NT2/D1 (cell line): Measurements from ENCODE around the gene NOL12.
A peak's percentile ranks its signal among the peaks of the same experiment; 100 is the strongest.

Experiments used
- DNase-seq: peaks from one replicate; pipeline ENCODE4 v3.0.0-alpha.2; 2011; ENCODE audit warnings: low read depth, low spot score
- H3K27me3 ChIP-seq: 2 replicates; pipeline ENCODE4 v1.6.0; 2011; ENCODE audit warnings: mild to moderate bottlenecking; ENCODE audit not compliant: insufficient read length, insufficient read depth
- H3K36me3 ChIP-seq: 2 replicates; pipeline ENCODE4 v1.6.1; 2011; ENCODE audit warnings: mild to moderate bottlenecking, low read length, mixed read lengths; ENCODE audit not compliant: insufficient read depth, insufficient read length
- H3K4me1 ChIP-seq: 2 replicates; pipeline ENCODE4 v1.5.1; 2011; ENCODE audit not compliant: insufficient read depth, insufficient read length
- H3K4me3 ChIP-seq: 2 replicates; pipeline ENCODE4 v1.5.1; 2011; ENCODE audit warnings: low read depth; ENCODE audit not compliant: insufficient read length
- H3K9ac ChIP-seq: 2 replicates; pipeline ENCODE4 v1.6.0; 2011; ENCODE audit warnings: low read depth; ENCODE audit not compliant: insufficient read length
- H3K9me3 ChIP-seq: 2 replicates; pipeline ENCODE4 v1.5.1; 2011; ENCODE audit warnings: mild to moderate bottlenecking, low read length; ENCODE audit not compliant: insufficient read depth
- SUZ12 ChIP-seq: IDR thresholded peaks from 2 replicates; pipeline ENCODE4 v1.6.1; 2011; ENCODE audit not compliant: insufficient read length, insufficient read depth; ENCODE audit errors: extremely low read depth
- YY1 ChIP-seq: IDR thresholded peaks from 2 replicates; pipeline ENCODE4 v1.6.1; 2011; ENCODE audit not compliant: insufficient read length, insufficient read depth
- ZNF274 ChIP-seq: IDR thresholded peaks from 2 replicates; pipeline ENCODE4 v1.6.1; 2011; ENCODE audit warnings: mild to moderate bottlenecking, low read depth, low read length

NOL12 gene

DNA sequence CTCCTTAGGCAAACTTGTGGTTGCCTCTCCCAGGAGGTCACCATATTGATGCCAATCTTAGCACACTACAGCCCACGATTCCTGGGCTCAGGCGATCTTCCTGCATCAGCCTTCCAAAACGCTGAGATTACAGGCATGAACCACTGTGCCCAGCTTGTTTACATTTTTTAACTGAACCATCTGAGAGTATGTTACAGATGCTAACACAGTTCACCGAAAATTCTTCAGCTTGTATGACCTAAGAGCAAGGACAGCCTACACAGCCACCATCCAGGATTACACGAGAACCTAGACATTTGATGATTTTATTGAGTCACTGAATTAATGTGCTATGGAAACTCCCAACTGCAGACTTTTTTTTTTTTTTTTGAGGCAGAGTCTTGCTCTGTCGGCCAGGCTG, 16.6 kb upstream of the NOL12 start:
- no peak overlapping the region for H3K9ac ChIP-seq
- TF ChIP-seq ZNF274 (no peak), YY1 (no peak), SUZ12 (no peak)
- no peaks in the 10 kb centered on the region for H3K9me3 ChIP-seq
- H3K4me1 ChIP-seq, result peaks cover 6% of the 10 kb centered on the region
- no peak overlapping the region for H3K4me3 ChIP-seq
- no peak for DNase-seq
- peaks cover 27% of the 10 kb centered on the region for H3K36me3 ChIP-seq
- H3K27me3 ChIP-seq, result no peaks in the 10 kb centered on the region

DNA sequence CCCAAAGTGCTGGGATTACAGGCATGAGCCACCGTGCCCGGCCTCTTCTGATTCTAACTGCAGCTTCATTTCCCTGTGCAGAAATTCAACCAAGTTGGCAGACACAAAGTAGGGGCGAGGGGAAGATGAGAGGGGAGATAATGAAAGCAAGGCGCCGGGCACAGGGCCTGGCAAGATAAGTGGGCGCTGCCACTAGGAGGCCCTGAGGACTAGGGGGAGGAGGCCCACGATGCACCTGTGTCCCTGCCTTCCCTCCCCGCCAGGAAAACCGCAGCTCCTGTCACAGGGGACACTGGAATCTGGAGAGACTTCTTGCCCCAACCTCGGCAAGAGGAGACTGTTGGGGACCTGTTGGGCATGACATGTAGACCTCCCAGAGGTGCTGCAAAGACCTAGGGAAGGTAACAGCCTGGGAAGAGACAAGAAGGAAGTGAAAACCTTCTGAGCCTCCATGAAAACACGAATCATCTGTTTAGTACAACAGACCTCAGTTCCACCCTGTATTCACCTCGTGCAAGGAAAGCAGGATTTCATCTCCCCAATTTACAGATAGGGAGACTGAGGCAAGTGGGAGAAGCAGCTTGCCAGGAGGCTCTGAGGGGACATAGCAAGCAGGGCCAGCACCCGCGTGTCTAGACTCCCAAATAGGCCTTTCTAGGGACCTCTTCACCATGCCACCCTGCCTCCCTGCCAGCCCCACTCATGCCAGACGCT, 13.8 kb upstream of the NOL12 start:
- Histone ChIP-seq H3K36me3 (peaks cover 2% of the 10 kb centered on the region), H3K9me3 (no peaks in the 10 kb centered on the region), H3K4me3 (no peak overlapping the region), H3K9ac (peak overlapping the region; percentile 21), H3K27me3 (no peaks in the 10 kb centered on the region), H3K4me1 (peaks cover 6% of the 10 kb centered on the region)
- DNase-seq, result no peak
- TF ChIP-seq ZNF274, result no peak
- no peak for TF ChIP-seq SUZ12
- no peak for TF ChIP-seq YY1

DNA sequence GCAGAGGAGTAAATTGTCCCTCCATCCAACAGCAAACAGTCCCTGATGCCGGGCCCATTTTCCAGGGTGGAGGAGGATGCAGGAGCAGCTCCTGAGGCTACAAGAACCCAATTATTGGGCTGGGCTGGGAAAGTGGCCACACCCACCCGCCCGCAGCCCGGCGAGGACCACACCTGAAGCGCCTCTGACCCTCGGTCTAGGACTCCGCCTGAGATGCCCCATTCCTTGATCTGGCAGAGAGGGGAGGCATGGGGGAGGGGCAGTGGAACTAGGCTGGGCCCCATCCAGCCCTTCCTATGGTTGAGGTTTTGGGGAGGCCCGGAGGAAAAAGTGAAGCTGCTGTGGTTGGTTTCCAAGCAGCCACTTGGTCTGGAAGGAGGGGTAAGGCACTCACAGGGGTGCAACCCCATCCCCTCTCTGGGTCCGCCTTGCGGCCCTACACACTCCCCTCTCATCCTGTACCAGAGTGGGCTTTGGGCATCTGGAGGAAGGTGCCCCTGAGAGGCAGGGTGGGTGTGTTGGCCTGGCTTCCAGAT, 13.2 kb upstream of the NOL12 start:
- H3K27me3 ChIP-seq, result no peaks in the 10 kb centered on the region
- DNase-seq, result no peak
- H3K36me3 ChIP-seq, result peaks cover 1% of the 10 kb centered on the region
- peak overlapping the region; percentile 32 for H3K9ac ChIP-seq
- no peak for TF ChIP-seq ZNF274
- TF ChIP-seq SUZ12, result no peak
- no peak for TF ChIP-seq YY1
- H3K4me1 ChIP-seq, result peaks cover 6% of the 10 kb centered on the region
- no peaks in the 10 kb centered on the region for H3K9me3 ChIP-seq
- H3K4me3 ChIP-seq, result no peak overlapping the region

DNA sequence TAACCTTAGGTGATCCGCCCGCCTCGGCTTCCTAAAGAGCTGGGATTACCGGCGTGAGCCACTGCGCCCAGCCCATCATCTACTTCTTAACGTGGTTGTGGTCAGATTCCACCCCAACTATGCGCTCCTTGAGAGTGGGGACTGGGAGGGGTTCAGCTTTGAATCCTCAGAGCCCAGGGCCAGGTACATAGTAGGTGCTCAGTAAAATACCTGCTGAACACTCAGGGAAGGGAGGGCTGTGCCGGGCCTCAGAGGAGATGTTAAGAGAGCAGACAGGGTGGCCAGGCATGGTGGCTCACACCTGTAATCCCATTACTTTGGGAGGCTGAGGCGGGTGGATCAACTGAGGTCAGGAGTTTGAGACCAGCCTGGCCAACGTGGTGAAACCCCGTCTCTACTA, 11.9 kb upstream of the NOL12 start:
- TF ChIP-seq SUZ12 (no peak), YY1 (no peak), ZNF274 (no peak)
- Histone ChIP-seq H3K4me1 (peaks cover 7% of the 10 kb centered on the region), H3K27me3 (no peaks in the 10 kb centered on the region), H3K4me3 (no peak overlapping the region), H3K9me3 (no peaks in the 10 kb centered on the region), H3K9ac (no peak overlapping the region), H3K36me3 (peaks cover 8% of the 10 kb centered on the region)
- no peak for DNase-seq

DNA sequence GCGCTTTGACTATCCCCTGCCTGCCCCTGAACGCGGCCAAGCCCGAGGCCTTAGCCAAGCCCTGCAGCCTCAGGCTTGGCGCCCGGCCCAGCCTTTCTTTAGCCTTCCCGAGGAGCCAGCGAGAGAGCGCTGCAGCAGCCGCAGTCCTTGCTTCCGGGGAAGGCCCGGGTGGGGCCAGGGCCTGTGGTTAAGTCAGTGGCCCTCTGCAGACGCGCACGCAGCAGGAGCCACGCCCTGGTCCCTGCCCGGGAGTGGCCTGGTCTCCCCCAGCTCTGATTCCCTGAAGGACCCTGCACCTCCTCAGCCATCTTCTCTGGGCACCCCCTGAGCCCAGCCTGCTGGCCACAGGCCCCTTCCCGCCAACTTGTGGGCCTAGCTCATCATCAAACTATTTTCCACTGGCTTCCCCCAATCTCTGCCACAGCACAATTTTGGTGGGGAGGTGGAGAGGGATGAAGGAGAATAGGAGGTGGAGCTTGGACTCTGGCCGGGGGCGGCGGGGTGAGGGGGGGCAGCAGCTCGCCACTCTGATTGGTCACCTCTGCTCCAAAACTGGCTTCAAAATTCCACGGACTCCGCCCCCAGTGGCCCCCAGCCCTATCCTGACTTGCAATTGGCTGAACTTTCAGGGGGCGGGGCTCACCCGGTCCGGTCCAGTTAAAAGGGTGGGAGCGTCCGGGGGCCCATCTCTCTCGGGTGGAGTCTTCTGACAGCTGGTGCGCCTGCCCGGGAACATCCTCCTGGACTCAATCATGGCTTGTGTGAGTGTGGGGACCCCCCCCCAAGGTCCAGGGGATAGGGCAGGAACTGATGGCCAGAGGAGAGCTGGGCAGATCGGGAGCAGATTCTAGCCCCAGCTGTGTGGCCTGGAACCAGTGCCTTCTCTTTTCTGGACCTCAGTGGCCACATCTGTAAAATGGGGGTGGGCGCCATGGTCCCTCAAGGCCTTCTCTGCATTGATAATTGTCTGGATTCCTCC, 10.9 kb upstream of the NOL12 start, which contains the start of gene LGALS1:
TSS of gene LGALS1 (plus strand) at position 686 of the 979 bp plus-strand sequence. CDS start at position 753, 67 bp downstream.
- peaks cover 18% of the 10 kb centered on the region for H3K36me3 ChIP-seq
- DNase-seq, result no peak
- no peaks in the 10 kb centered on the region for H3K27me3 ChIP-seq
- H3K9ac ChIP-seq, result peak within 1 kb of the TSS; percentile 72
- H3K4me3 ChIP-seq, result peak within 1 kb of the TSS; percentile 47
- TF ChIP-seq YY1, result no peak
- no peak for TF ChIP-seq ZNF274
- TF ChIP-seq SUZ12, result no peak
- no peaks in the 10 kb centered on the region for H3K9me3 ChIP-seq
- H3K4me1 ChIP-seq, result peaks cover 7% of the 10 kb centered on the region

DNA sequence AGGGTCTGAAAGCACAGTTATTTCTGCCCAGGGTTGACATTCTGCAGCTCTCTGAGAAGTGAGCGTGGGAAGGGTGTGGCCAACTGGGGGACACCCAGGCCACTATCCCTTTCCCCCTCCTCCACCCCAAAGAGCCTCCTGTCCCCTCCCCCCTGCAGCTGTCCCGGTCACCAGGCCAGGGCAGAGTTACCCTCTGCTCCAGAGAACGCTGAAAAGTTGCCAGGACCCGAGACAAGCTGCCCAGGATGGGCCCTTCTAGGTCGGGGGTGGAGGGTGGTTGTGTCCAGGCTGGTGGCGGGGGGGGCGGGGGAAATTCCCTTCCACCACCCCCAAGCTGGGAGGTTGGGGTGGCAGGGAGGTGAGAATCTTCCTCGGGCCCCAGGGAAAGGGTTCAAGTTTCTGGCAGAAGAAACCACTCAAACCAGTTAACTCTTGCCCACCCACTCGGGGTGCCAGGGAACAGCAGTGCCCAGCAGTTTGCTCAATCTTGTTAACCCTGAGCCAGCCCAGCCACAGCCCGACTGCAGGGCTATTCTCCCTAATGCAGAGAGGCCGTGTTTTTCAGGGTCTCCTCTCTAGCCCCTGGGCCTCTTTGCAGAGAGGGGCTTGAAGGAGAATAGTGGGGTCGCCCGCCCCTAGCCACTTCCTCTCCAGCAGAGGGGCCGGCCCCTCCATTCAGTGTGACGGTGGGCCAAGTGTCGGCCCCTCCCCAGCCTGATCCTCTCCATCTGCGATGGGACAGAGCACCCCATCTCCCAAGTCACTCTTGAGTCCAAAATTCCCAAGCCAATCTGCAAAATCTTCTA, 10.0 kb upstream of the NOL12 start:
- Histone ChIP-seq H3K27me3 (no peaks in the 10 kb centered on the region), H3K4me3 (peak overlapping the region; percentile 47), H3K9me3 (no peaks in the 10 kb centered on the region), H3K36me3 (peaks cover 18% of the 10 kb centered on the region), H3K4me1 (peaks cover 7% of the 10 kb centered on the region), H3K9ac (peak overlapping the region; percentile 72)
- no peak for DNase-seq
- TF ChIP-seq ZNF274, result no peak
- TF ChIP-seq YY1, result no peak
- no peak for TF ChIP-seq SUZ12
